SU-DHL-6 (cell line): ENCODE data around the gene SDC3.

ENCODE experiments used
- EZH2phosphoT487 ChIP-seq: fragments of 200-600 bp; sonication (generic), shearing (Covaris generic); conservative IDR thresholded peaks from 2 replicates; pipeline ENCODE4 v1.6.1; 2018; ENCODE audit warnings: mild to moderate bottlenecking, antibody characterized with exemption, low read length, moderate library complexity, mixed read lengths
- TF ChIP-seq, protein P1 (sequence below): fragments of 200-600 bp; sonication (generic); IDR thresholded peaks from one replicate; pipeline ENCODE4 v1.5.1; 2017; ENCODE audit warnings: antibody characterized with exemption, mild to moderate bottlenecking, low read length, moderate library complexity; ENCODE audit not compliant: insufficient read depth, poor library complexity, severe bottlenecking

DNA sequence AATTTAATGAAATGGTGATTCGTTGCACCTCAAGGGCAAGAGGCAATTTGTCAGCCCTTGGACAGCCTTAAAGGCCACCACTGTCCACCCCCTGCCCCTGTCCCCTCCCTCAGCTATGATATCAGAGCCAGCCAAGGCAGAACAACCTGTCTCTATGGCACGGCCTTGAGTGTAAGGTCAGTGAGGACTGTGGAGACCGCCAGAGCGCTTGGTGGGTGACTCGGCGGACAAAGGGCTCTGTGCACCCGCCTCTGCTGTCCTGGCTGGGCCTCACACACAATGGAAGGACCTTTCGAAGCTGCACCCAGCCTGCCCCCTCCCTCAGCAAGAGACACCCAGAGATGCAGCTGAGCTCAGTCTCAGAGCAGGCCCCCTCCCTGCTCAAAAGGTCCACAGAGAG lies 50.6 kb downstream of the SDC3 start:
- TF ChIP-seq, protein P1, sequence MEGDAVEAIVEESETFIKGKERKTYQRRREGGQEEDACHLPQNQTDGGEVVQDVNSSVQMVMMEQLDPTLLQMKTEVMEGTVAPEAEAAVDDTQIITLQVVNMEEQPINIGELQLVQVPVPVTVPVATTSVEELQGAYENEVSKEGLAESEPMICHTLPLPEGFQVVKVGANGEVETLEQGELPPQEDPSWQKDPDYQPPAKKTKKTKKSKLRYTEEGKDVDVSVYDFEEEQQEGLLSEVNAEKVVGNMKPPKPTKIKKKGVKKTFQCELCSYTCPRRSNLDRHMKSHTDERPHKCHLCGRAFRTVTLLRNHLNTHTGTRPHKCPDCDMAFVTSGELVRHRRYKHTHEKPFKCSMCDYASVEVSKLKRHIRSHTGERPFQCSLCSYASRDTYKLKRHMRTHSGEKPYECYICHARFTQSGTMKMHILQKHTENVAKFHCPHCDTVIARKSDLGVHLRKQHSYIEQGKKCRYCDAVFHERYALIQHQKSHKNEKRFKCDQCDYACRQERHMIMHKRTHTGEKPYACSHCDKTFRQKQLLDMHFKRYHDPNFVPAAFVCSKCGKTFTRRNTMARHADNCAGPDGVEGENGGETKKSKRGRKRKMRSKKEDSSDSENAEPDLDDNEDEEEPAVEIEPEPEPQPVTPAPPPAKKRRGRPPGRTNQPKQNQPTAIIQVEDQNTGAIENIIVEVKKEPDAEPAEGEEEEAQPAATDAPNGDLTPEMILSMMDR, result no peak
- TF ChIP-seq EZH2phosphoT487, result no peak
